Uterus (tissue), 2 donors: ENCODE data around the gene INF2.
A peak's percentile ranks its signal among the peaks of the same experiment; 100 is the strongest.

Experiments
- CTCF ChIP-seq, 4 experiments: fragments of 200-600 bp in 2 of 4; fragments of 450-650 bp in 2 of 4; sonication (generic) in 2 of 4; IDR thresholded peaks; one replicate each; pipeline ENCODE4 v1.5.1; 2016 to 2019; ENCODE audit warnings: antibody characterized with exemption in 4 of 4, mild to moderate bottlenecking in 2 of 4, moderate library complexity in 1 of 4
- POLR2A ChIP-seq, 2 donors: fragments of 450-650 bp; IDR thresholded peaks; one replicate each; pipeline ENCODE4 v1.6.1; 2016; ENCODE audit warnings: antibody characterized with exemption in 2 of 2, mild to moderate bottlenecking in 1 of 2, moderate library complexity in 1 of 2

GRCh38 chr14:104689109-104689880 lies at the start of gene INF2:
- TF ChIP-seq POLR2A (IDR thresholded peaks at IDR 0.05) (peak in 1 of 2 donors; percentile 29), CTCF (IDR thresholded peaks at IDR 0.05) (no peak)
